ENCODE data around the gene RPSA.
A peak's percentile ranks its signal among the peaks of the same experiment; 100 is the strongest.
"Not testable (repeated sequence)": the region's sequence is repeated elsewhere in the genome, so short reads cannot be mapped to it uniquely, and the experiment has no call there.

Gene RPSA

DNA sequence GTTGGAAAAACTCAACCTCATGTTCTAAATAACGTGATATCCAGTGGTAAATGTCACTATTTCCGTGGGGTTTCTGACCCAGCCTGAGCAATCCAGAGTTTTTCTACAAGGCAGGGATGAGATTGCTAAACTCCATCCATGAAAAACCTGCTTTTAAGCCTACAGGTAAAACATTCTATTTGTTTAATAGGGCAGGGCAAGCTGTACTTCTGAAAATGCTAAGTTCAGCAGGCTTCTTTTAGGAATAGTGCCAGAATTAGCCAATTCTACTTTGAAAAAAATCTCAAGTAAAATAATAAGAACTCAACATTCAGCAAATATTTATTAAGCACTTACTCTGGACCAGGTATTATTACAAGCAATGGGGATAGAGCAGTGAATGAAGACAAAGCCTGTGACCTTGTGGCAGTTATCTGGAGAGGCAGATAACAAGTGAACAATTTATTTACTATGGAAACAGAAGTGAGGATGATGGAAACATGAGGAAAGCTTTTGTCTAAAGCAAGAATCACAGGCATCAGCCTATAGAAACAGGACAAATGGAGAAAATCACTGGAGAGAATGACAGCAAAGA is 13.3 kb downstream of the RPSA start:
- DNase-seq (ENCODE audit: low read depth) = no peak

DNA sequence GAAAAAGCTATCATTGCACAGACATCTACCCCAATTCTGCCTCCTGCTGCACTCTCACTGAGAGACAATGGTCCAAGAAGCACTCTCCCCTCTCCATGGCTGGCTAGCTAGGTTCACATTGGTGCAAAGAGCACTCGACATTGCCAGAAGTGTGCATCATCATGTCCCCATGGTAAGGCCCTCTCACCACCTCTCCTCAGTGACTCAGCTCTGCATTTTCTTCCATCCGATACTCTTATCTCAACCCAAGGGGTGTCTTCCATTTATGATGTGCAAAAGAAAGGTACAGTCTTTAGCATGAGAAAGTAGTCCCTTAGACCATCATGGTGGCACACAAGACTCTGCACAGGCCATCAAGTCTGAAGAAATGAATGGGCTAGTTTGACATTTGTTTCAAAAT is 14.0 kb downstream of the RPSA start:
- DNase-seq (ENCODE audit: low read depth) = no peak

DNA sequence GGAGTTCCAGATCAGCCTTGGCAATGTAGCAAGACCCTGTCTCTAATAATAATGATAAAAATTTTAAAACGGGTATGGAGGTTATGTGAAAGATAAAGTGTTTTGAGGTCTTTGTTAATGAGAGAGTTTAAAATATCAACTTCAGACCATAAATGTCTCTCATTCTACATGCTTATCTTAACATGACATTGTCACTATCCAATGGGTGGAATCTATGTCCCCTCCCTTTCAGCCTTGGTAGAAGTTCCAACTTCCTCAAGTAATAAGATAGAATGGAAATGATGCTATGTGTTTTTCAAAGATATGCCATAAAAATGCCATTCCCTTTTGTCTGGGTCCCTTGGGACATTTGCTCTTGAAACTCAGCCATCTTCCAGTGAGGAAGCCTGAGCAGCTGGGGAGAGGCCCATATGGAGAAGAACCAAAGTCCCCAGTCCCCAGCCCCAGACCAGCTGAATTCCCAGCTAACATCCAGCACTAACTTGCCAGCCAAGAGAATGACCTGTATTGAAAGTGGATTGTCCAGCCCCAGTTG is 17.0 kb downstream of the RPSA start:
- DNase-seq (ENCODE audit: low read depth) = no peak

DNA sequence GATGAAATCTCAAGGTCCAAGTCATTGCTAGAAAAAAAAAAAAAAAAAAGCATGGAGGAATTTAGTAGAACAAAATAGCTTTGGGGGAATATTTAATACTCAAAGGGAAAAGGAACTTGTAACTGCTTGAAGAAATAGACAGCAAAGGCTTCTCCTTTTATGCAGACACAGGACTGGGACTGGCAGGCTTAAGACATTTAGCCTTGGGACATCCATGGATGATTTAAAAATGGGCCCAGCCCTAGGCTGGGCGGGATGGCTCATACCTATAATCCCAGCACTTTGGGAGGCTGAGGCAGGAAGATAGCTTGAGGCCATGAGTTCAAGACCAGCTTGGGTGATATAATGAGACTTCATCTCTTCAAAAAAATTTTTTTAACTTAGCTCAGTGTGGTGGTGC is 19.8 kb downstream of the RPSA start:
- no peak for DNase-seq (ENCODE audit: low read depth)

DNA sequence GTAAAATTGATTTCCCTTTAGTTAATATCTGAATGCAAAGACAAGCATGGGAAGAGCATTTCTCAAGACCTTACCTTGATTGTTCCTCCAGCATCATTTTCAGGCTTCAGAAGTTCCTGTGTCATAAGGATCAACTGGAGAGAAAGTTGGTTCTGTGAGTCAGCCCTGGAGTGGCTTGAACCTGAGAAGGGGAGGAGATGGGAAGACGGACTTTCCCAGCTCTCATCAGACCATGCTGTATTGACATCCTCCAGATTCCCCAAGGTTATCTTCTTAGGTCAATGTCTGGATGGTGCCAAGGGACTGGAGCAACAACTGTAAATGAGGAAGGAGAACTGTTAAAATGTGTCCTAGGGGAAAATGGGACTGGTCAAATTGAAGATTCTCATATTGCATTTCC is 21.0 kb downstream of the RPSA start:
- no peak for DNase-seq (ENCODE audit: low read depth)

DNA sequence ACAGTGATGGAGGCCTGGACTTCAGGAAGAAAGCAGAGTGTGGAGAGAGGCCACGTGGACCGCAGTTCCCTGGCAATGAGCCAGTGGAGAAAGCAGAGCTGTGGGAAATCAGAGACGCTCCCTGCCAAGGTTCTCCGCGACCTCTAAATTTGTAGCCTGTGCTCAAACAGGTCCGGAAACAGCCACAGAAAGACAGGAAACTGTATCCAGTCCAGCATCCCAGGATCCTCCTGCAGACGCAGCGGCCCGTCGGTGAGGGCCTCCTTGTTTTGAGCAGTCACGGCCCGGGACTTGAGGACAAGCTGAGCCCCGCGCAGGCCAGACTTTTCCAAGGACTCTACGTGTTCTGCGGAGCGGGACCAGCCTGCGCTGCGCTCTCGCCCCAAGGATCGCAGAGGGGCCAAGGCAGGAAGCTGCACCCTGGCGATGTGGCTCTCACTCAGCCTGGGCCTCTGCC is 22.3 kb downstream of the RPSA start:
- DNase-seq (ENCODE audit: low read depth) = no peak

DNA sequence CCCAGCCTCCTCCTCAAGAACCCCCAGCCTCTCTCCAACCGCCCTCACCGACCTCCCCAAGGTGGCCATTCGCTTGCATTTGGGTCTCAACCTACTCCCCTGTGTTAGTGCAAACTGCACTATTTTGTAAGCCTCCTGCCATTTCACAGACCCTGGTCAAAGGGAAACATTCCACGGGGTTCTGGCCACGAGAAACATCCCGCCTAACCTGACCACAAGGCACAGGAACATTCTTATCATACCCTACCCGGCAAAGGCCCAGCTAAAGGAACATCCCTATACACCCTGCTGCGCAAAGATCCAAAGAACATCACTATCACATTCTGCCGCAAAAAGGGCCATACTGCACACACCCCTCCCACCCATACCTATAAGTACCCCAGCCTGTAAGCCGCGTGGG is 22.9 kb downstream of the RPSA start:
- DNase-seq (ENCODE audit: low read depth) = no peak

DNA sequence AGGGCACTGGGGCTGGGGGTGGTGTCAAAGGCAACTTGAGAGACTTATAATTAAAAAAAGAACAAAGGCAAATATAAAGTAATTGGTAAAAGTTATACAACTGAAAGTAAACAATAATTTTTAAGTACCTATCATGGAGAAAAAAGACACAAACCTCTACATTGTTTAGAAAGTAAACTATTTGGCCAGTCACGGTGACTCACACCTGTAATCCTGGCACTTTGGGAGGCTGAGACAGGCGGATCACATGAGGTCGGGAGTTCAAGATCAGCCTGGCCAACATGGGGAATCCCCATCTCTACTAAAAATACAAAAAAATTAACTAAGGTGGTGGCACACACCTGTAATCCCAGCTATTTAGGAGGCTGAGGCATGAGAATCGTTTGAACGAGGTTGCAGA is 25.8 kb downstream of the RPSA start:
- no peak for DNase-seq (ENCODE audit: low read depth)

DNA sequence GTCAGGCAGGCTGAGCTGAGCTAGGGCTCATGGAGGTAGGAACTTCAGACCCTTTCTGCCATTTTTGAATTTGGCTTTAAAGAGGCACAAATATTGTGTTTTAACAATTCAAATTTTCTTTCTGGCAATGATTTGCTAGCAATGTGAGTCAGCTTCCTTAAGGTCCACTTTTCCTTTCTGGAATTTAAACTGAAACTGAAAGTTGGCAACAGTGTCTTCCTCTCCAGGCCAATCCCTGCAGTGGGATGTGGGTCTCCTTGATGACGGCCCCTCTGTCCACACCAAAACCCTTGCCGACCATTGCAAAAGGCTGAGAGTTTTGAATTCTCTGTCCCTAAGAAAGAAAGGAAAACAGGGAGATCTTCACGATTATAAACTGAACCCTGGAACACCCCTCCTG is 27.1 kb downstream of the RPSA start:
- no peak for DNase-seq (ENCODE audit: low read depth)

DNA sequence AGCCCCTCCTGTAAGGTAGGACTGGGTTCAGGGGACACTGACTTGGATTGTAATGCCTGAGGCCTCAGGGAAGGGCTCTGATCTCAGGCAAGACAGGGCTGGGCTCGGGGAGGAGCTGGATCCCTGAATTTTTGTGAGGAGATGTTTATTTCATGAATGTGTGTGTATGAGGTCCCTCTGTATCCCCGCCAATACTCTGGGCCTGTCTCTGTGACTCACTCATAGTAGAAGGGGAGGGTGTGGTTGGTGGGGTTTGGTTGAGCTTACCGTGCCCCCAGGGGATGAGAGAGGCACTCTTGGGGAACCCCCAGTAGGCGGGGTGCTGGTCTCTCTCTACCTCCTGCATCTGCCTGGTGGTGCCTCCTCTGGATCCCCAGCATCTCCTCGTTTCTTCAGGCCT is 28.1 kb downstream of the RPSA start:
- no peak for DNase-seq (ENCODE audit: low read depth)

DNA sequence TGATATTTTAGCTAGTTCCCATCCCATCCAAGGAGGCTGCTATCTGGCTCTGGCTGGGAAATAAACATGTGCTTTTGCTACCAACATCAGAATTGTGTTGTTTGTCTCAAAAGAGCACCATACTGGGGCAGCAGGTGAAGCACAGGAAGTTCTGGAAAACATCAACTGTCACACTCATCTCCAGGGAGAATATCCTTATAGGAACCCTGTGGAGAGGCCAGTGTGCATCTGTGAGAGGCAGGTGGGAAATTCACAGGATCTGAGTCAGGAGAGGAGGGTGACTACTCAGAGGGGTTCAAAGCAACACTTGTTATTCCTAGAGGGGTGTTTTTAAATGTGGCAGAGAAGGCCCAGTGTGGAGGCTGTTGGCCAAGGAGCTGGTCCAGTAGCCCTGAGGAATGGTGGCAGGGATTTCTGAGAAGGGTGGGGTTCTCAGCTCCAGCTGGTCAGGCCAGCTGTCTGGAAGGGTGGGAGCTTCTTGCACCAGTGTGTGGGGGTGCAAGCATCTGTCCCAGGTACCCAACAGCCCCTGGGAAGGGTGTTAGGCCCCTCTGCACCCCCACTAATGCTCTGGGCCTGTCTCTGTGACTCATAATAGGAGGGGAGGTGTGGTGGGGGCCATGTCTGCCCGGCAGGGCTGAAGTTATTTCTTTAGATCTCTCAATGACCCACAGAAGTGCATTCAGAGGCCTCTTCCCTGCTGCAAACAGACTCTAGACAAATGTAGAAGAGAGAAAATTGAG is 28.7 kb downstream of the RPSA start:
- no peak for DNase-seq (ENCODE audit: low read depth)

DNA sequence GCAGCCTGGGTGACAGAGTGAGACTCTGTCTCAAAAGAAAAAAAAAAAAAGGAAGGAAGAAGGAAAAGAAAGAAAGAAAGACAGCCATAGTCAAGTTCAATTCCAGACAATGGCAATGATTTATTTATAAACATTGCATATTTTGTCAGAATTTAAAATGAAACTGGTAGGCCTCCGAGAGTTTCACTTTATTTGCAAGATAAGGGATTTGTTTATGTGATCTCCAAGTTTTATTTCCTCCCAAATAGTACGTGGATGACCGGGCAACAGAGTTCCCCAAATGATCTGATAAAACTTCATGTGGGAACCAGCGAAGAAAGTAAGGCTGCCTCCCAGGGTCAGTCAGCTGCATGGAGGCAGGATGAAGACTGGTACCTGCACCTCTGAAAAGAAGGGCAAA is 32.4 kb downstream of the RPSA start:
- DNase-seq (ENCODE audit: low read depth) = no peak

DNA sequence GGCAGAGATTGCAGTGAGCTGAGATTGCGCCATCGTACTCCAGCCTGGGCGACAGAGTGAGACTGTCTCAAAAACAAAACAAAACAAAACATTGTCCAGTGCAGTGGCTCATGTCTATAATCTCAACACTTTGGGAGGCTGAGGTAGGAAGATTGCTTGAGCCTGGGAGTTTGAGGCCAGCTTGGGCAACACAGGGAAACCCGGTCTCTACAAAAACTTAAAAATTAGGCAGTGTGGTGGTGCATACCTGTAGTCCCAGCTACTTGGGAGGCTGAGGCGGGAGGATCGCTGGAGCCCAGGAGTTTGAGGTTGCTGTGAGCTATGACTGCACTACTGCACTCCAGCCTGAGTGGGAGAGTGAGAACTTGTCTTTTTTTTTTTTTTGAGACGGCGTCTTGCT is 33.8 kb downstream of the RPSA start:
- no peak for DNase-seq (ENCODE audit: low read depth)

DNA sequence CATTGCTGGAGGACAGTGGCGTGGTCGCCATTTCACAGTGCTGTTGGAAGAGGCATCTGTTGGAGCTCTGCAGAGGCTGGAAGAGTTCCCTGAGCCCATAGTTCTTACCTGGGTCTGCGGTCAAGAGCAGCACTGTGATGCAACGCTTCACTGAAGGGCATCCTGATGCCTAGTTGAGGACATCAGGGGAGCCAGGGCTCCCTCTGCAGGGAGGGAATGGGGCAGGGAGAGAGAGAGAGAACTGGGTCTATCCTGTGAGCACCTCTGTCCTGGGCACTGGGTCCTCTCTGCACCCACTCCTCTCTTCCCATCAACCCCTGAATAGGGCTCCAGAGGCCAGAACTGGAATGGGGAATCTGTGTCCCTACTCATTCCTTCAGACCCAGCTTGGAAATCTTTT is 37.0 kb downstream of the RPSA start:
- no peak for DNase-seq (ENCODE audit: low read depth)

DNA sequence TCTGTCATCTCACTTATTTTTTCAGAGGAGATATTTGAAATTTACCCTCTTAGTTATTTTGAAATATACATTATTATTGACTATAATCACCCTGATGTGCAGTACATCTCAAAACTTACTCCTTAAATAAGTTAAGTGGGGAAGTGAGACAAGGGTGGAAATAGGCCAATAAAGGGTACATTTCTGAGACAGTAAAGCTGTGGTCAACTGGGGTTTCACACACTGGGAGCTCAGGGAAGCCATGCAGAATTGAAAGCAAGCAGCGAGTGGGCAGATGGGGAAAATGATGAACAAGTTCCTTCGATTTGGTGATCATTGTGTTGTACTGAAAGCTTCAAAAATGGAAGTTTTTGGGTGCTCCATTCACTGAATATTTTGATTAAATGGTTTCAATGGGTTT is 39.4 kb downstream of the RPSA start:
- DNase-seq (ENCODE audit: low read depth) = no peak

DNA sequence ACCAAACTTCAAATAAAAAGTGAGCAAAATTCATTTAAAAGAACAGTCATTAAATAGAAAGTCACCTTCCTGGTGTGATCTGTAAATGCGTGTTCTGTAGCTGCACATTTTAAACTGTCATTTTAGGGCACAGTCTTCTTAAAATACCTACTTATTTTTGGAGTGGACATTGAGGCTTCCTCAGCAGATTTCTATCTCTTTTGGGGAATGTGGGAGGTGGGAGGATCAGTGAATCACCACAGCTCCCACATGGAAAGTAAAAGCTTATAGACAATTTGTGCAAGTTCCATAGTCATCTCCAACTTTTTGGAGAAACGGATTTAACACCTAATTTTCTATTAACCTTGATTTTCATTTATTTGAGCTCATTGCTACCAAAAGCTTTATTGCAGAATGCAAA is 39.9 kb downstream of the RPSA start:
- no peak for DNase-seq (ENCODE audit: low read depth)

DNA sequence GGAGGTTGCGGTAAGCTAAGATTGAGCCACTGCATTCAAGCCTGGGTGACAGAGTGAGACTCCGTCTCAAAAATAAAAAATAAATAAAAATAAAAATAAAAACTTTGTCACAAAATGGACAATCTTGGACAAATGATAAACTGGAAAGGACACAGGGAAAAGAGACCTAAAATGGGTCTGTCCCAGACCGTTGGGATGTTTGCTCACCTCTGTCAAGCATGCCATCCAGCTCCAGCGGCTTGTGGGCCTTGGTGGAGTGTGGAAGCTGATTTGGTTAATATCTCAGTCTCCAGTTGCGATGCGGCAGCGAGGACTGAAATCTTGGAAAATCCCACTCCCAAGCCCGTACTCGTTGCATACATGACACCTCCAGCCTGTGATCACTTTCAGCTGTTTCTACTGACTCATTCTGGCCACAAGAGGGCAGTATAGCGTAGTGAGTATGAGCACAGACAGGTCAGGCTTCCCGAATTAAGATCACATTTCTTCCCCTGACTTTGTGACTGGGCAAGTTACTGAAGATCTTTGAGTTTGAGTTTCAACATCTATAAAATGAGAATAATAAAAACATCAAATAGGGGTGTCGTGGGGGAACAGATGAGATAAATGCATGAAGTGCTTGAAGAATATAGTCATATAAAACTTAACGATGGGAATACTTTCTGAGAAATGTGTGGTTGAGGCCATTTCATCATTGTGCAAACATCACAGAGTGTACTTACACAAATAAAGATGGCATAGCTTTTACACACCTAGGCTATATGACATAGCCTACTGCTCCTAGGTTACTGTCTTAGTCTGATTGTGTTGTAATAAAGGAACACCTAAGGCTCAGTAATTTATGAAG is 41.3 kb downstream of the RPSA start:
- peak; percentile 53 for DNase-seq (ENCODE audit: low read depth)

DNA sequence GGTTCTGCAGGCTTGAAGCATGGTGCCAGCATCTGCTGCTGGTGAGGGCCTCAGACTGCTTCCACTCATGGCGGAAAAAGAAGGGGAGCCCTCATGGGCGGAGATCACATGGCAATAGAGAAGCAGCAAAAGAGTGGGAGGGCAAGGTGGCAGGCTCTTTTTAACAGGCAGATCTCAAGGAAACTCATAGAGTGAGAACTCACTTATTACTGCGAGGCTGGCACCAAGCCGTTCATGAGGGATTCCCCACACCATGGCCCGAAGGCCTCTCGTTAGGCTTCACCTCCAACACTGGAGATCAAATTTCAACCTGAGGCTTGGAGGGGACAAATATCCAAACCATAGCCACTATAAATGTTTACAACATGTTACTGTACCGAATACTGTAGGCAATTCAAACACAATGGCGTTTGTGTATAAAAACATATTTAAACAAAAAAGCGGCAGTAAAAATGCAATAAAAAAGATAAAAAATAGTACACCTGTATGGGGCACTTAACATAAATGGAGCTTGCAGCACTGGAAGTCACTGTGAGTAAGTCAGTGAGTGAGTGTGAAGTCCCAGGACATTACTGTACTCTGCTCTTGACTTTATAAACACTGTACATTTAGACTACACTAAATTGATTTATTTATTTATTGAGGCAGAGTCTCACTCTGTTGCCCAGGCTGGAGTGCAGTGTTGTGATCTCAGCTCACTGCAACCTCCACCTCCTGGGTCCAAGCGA is 42.1 kb downstream of the RPSA start:
- DNase-seq (ENCODE audit: low read depth) = no peak

DNA sequence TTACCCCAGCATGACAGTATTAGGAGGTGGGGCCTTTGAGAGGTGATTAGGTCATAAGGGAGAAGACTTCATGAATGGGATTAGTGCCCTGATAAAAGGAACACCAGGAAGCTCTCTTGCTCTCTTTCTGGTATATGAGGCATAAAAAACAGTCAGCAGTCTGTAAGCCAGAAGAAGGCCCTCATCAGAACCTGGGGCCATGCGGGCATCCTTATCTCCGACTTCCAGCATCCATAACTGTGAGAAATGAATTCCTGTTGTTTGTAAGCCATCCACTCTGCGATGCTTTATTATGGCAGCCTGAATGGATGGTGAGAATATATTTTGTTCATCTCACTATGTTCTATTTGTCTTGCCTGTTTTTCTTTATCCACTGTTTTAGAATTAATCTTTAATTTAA is 43.3 kb downstream of the RPSA start:
- DNase-seq (ENCODE audit: low read depth) = no peak

DNA sequence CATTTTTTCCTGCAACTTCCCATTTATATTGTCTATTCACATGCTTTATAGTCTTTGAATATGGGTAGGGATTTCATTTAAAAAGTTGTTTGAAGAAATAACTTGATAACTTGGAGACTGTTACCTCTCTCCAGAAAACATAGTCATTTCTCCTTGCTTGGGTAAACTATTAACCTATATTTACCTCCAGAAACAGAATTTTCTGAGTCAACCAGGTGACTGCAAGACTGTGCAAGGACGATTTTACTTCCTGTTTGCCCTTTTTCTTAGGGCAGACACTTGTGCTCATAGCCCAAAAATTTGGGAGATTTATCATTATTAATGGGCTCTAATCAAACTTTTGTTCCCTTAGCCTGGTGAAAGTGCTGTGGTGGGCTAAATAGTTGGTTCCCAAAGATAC is 46.6 kb downstream of the RPSA start:
- DNase-seq (ENCODE audit: low read depth) = no peak

DNA sequence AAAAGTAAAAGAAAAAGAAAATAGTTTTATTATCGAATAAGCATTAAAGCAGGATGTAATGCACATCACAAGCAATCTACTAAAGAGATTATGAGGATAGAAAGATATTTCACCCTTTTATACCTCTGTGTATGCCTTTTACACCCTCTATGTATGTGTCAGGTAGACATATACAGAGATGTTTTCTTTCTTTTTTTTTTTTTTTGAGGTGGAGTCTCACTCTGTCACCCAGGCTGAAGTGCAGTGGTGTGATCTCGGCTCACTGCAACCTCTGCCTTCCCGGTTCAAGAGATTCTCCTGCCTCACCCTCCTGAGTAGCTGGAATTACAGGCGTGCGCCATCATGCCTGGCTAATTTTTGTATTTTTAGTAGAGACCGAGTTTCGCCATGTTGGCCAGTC is 47.4 kb downstream of the RPSA start:
- not testable (repeated sequence) for DNase-seq (ENCODE audit: low read depth)

DNA sequence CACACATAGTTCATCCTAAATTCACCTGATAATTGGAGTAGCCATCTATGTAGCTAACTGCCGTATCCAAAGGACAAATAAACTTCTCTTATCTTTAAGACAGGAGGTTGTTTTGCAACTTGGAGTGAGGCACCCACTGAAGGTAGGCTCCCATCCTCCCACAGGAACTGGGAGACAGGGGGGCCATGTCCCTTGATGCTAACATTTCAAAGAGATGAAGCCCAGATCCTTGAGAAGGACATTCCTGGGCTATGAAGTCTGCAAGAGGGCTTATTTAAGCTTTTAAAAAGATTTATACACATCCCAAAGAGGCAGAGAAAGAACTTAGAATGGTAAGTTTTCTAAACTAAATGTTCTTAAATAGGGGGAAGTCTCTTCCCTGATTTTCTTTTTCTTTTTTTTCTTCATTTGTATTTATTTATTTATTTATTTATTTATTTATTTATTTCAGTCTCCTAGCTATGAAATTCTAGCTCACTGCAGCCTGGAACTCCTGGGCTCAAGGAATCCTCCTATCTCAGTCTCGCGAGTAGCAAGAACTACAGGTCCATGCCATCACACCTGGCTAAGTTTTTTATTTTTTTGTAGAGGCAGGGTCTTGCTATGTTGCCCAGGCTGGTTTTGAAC is 48.2 kb downstream of the RPSA start:
- DNase-seq (ENCODE audit: low read depth) = no peak
